Measurements from ENCODE around the gene CNMD.

DNA sequence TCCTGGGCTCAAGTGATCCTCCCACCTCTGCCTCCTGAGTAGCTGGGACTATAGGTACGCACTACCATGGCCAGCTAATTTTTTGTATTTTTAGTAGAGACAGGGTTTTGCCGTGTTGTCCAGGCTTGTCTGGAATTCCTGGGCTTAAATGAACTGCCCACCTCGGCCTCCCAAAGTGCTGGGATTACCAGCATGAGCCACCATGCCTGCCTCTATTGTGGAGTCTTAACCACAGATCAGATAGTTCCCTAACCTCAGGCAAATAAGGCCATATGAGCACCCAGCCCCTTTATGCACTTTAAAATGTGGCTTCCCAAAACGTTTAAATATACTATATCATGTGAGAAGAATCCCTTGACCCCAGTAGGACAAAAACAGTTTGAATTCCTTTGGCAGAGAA lies 16.4 kb downstream of the CNMD start:
- TF ChIP-seq, protein P1, sequence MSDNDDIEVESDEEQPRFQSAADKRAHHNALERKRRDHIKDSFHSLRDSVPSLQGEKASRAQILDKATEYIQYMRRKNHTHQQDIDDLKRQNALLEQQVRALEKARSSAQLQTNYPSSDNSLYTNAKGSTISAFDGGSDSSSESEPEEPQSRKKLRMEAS (IDR thresholded peaks at IDR 0.05; ENCODE audit: low read depth): no peak
- TF ChIP-seq, protein P2, sequence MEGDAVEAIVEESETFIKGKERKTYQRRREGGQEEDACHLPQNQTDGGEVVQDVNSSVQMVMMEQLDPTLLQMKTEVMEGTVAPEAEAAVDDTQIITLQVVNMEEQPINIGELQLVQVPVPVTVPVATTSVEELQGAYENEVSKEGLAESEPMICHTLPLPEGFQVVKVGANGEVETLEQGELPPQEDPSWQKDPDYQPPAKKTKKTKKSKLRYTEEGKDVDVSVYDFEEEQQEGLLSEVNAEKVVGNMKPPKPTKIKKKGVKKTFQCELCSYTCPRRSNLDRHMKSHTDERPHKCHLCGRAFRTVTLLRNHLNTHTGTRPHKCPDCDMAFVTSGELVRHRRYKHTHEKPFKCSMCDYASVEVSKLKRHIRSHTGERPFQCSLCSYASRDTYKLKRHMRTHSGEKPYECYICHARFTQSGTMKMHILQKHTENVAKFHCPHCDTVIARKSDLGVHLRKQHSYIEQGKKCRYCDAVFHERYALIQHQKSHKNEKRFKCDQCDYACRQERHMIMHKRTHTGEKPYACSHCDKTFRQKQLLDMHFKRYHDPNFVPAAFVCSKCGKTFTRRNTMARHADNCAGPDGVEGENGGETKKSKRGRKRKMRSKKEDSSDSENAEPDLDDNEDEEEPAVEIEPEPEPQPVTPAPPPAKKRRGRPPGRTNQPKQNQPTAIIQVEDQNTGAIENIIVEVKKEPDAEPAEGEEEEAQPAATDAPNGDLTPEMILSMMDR (IDR thresholded peaks at IDR 0.05): no peak
- TF ChIP-seq, protein P3, sequence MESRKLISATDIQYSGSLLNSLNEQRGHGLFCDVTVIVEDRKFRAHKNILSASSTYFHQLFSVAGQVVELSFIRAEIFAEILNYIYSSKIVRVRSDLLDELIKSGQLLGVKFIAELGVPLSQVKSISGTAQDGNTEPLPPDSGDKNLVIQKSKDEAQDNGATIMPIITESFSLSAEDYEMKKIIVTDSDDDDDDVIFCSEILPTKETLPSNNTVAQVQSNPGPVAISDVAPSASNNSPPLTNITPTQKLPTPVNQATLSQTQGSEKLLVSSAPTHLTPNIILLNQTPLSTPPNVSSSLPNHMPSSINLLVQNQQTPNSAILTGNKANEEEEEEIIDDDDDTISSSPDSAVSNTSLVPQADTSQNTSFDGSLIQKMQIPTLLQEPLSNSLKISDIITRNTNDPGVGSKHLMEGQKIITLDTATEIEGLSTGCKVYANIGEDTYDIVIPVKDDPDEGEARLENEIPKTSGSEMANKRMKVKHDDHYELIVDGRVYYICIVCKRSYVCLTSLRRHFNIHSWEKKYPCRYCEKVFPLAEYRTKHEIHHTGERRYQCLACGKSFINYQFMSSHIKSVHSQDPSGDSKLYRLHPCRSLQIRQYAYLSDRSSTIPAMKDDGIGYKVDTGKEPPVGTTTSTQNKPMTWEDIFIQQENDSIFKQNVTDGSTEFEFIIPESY (IDR thresholded peaks at IDR 0.05; ENCODE audit: borderline replicate concordance, low read depth): no peak
- no peak for TF ChIP-seq SIN3A (IDR thresholded peaks at IDR 0.05; ENCODE audit: borderline replicate concordance, low read depth, low read length)
- TF ChIP-seq GABPA (IDR thresholded peaks at IDR 0.05; ENCODE audit: low read depth): no peak
- TF ChIP-seq FOXM1 (IDR thresholded peaks at IDR 0.05; ENCODE audit: low read depth): no peak
- TF ChIP-seq POLR2AphosphoS5 (IDR thresholded peaks at IDR 0.05; ENCODE audit: low read depth, low read length): no peak
- TF ChIP-seq RFX5 (IDR thresholded peaks at IDR 0.05; ENCODE audit: low read length): no peak
- TF ChIP-seq, protein P4, sequence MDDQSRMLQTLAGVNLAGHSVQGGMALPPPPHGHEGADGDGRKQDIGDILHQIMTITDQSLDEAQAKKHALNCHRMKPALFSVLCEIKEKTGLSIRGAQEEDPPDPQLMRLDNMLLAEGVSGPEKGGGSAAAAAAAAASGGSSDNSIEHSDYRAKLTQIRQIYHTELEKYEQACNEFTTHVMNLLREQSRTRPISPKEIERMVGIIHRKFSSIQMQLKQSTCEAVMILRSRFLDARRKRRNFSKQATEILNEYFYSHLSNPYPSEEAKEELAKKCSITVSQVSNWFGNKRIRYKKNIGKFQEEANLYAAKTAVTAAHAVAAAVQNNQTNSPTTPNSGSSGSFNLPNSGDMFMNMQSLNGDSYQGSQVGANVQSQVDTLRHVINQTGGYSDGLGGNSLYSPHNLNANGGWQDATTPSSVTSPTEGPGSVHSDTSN (IDR thresholded peaks at IDR 0.05): no peak
- TF ChIP-seq, protein P5, sequence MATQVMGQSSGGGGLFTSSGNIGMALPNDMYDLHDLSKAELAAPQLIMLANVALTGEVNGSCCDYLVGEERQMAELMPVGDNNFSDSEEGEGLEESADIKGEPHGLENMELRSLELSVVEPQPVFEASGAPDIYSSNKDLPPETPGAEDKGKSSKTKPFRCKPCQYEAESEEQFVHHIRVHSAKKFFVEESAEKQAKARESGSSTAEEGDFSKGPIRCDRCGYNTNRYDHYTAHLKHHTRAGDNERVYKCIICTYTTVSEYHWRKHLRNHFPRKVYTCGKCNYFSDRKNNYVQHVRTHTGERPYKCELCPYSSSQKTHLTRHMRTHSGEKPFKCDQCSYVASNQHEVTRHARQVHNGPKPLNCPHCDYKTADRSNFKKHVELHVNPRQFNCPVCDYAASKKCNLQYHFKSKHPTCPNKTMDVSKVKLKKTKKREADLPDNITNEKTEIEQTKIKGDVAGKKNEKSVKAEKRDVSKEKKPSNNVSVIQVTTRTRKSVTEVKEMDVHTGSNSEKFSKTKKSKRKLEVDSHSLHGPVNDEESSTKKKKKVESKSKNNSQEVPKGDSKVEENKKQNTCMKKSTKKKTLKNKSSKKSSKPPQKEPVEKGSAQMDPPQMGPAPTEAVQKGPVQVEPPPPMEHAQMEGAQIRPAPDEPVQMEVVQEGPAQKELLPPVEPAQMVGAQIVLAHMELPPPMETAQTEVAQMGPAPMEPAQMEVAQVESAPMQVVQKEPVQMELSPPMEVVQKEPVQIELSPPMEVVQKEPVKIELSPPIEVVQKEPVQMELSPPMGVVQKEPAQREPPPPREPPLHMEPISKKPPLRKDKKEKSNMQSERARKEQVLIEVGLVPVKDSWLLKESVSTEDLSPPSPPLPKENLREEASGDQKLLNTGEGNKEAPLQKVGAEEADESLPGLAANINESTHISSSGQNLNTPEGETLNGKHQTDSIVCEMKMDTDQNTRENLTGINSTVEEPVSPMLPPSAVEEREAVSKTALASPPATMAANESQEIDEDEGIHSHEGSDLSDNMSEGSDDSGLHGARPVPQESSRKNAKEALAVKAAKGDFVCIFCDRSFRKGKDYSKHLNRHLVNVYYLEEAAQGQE (IDR thresholded peaks at IDR 0.05; ENCODE audit: low read depth, low read length): no peak
